NCI-H1092 (cell line): ENCODE measurements around the gene EXOC4.
"Not testable (repeated sequence)": the region's sequence is repeated elsewhere in the genome, so short reads cannot be mapped to it uniquely, and the experiment has no call there.

Experiments used
- DNase-seq: peaks from one replicate; lab custom pipeline; 2025; lab: John Stamatoyannopoulos, UW

EXOC4 gene

GRCh38 chr7:133625046-133625445, 372.2 kb downstream of the EXOC4 start:
- no peak for DNase-seq

GRCh38 chr7:133629701-133630100, 376.8 kb downstream of the EXOC4 start:
- no peak for DNase-seq

- DNase-seq, result no peak
Observed at GRCh38 chr7:133633055-133633454, 380.2 kb downstream of the EXOC4 start.

GRCh38 chr7:133635541-133635940, 382.7 kb downstream of the EXOC4 start:
- DNase-seq, result no peak

GRCh38 chr7:133638857-133639256, 386.0 kb downstream of the EXOC4 start:
- no peak for DNase-seq

GRCh38 chr7:133641436-133641835, 388.6 kb downstream of the EXOC4 start:
- no peak for DNase-seq

- DNase-seq, result no peak
Observed at GRCh38 chr7:133642907-133643306, 390.0 kb downstream of the EXOC4 start.

GRCh38 chr7:133643652-133644051, 390.8 kb downstream of the EXOC4 start:
- DNase-seq, result not testable (repeated sequence)

- DNase-seq, result no peak
Observed at GRCh38 chr7:133645884-133646391, 393.1 kb downstream of the EXOC4 start.

- DNase-seq, result no peak
Observed at GRCh38 chr7:133646472-133647315, 393.8 kb downstream of the EXOC4 start.

GRCh38 chr7:133649593-133649992, 396.7 kb downstream of the EXOC4 start:
- DNase-seq, result no peak

- DNase-seq, result no peak
Observed at GRCh38 chr7:133650069-133650468, 397.2 kb downstream of the EXOC4 start.

GRCh38 chr7:133650487-133651300, 397.8 kb downstream of the EXOC4 start:
- DNase-seq, result no peak

- no peak for DNase-seq
Observed at GRCh38 chr7:133652547-133652946, 399.7 kb downstream of the EXOC4 start.

- no peak for DNase-seq
Observed at GRCh38 chr7:133654547-133654946, 401.7 kb downstream of the EXOC4 start.

- no peak for DNase-seq
Observed at GRCh38 chr7:133662276-133662675, 409.4 kb downstream of the EXOC4 start.

- no peak for DNase-seq
Observed at GRCh38 chr7:133662830-133663229, 410.0 kb downstream of the EXOC4 start.

- DNase-seq, result no peak
Observed at GRCh38 chr7:133664528-133664927, 411.6 kb downstream of the EXOC4 start.

- no peak for DNase-seq
Observed at GRCh38 chr7:133668296-133669060, 415.6 kb downstream of the EXOC4 start.

GRCh38 chr7:133669061-133669455, 416.2 kb downstream of the EXOC4 start:
- no peak for DNase-seq

GRCh38 chr7:133670250-133670649, 417.4 kb downstream of the EXOC4 start:
- DNase-seq, result no peak

- DNase-seq, result no peak
Observed at GRCh38 chr7:133672866-133673265, 420.0 kb downstream of the EXOC4 start.
